ENCODE data around the gene SPEF2.

- TF ChIP-seq GATA2 (IDR thresholded peaks at IDR 0.05; ENCODE audit: low read depth, low read length), result no peak
- TF ChIP-seq GATA3 (IDR thresholded peaks at IDR 0.05; ENCODE audit: low read depth, low read length), result no peak
Observed at GRCh38 chr5:35665096-35665495, 47.4 kb downstream of the SPEF2 start.

Data from SH-SY5Y (cell line).